SK-N-SH (cell line): ENCODE measurements around the gene ZNF594.

Experiments
- EP300 ChIP-seq, 2 experiments: IDR thresholded peaks; 2 replicates each; pipeline versions ENCODE4 v1.4.0 to v1.6.1; 2012; ENCODE audit warnings: borderline replicate concordance in 1 of 2, low read depth in 1 of 2, low read length in 1 of 2
- POLR2AphosphoS5 ChIP-seq: IDR thresholded peaks from 2 replicates; pipeline ENCODE4 v1.6.1; 2012; ENCODE audit warnings: low read depth, low read length
- ZBTB33 ChIP-seq: IDR thresholded peaks from 2 replicates; pipeline ENCODE4 v1.4.0; 2012; ENCODE audit warnings: low read depth, borderline replicate concordance
- TF ChIP-seq, protein P1 (sequence below): fragments of 200-600 bp; sonication (generic); IDR thresholded peaks from 2 replicates; pipeline ENCODE4 v1.6.1; 2017; ENCODE audit warnings: antibody characterized with exemption, mild to moderate bottlenecking, moderate library complexity
- TF ChIP-seq, protein P2 (sequence below): fragments of 150-350 bp; IDR thresholded peaks from 2 replicates; pipeline ENCODE4 v1.6.1; 2017; ENCODE audit warnings: antibody characterized with exemption, low read length, low read depth, borderline replicate concordance

DNA sequence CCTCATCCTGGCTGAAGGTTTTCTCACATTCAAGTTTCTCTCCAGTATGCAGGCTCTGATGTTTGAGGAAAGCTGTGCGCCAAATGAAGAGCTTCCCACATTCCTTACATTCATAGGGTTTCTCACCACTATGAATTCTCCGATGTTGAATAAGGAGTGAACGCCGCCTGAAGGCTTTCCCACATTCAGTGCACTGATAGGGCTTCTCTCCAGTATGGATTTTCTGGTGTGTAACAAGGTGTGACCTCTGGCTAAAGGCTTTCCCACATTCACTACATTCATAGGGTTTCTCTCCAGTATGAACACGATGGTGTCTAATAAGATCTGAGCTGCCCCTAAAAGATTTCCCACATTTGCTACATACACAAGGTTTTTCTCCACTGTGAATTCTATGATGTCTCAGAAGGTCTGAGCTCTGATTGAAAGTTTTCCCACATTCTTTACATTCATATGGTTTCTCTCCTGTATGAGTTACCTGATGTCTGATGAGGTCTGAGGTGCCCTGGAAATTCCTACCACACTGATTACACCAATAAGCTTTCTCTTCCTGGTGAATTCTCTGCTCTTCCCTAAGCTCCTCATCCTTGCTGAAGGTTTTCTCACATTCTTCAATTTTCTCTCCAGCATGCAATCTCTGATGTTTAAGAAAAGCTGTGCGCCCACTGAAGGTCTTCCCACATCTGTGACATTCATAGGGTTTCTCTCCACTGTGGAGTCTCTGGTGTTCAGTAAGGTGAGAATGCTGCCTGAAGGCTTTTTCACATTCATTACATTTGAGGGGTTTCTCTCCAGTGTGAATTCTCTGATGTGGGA, 8.9 kb downstream of the ZNF594 start:
- TF ChIP-seq, protein P1, sequence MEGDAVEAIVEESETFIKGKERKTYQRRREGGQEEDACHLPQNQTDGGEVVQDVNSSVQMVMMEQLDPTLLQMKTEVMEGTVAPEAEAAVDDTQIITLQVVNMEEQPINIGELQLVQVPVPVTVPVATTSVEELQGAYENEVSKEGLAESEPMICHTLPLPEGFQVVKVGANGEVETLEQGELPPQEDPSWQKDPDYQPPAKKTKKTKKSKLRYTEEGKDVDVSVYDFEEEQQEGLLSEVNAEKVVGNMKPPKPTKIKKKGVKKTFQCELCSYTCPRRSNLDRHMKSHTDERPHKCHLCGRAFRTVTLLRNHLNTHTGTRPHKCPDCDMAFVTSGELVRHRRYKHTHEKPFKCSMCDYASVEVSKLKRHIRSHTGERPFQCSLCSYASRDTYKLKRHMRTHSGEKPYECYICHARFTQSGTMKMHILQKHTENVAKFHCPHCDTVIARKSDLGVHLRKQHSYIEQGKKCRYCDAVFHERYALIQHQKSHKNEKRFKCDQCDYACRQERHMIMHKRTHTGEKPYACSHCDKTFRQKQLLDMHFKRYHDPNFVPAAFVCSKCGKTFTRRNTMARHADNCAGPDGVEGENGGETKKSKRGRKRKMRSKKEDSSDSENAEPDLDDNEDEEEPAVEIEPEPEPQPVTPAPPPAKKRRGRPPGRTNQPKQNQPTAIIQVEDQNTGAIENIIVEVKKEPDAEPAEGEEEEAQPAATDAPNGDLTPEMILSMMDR: no peak
- TF ChIP-seq EP300 (IDR thresholded peaks at IDR 0.05; ENCODE audit: borderline replicate concordance in 1 of 2, low read depth in 1 of 2, low read length in 1 of 2) (no peak), POLR2AphosphoS5 (no peak), ZBTB33 (no peak)
- TF ChIP-seq, protein P2, sequence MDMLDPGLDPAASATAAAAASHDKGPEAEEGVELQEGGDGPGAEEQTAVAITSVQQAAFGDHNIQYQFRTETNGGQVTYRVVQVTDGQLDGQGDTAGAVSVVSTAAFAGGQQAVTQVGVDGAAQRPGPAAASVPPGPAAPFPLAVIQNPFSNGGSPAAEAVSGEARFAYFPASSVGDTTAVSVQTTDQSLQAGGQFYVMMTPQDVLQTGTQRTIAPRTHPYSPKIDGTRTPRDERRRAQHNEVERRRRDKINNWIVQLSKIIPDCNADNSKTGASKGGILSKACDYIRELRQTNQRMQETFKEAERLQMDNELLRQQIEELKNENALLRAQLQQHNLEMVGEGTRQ: no peak
